Inferior parietal cortex (tissue), 1 donor: ENCODE measurements around the gene RPL27.
"Not testable (repeated sequence)": the region's sequence is repeated elsewhere in the genome, so short reads cannot be mapped to it uniquely, and the experiment has no call there.

Experiments used
- DNase-seq: peaks from one replicate; pipeline ENCODE4 v3.0.0-alpha.2; 2016; ENCODE audit errors: extremely low spot score

RPL27 gene

GRCh38 chr17:42993913-42994312, 4.3 kb upstream of the RPL27 start:
- DNase-seq, result not testable (repeated sequence)

GRCh38 chr17:42997390-42997983, 732 bp upstream of the RPL27 start:
- DNase-seq, result no peak

DNA sequence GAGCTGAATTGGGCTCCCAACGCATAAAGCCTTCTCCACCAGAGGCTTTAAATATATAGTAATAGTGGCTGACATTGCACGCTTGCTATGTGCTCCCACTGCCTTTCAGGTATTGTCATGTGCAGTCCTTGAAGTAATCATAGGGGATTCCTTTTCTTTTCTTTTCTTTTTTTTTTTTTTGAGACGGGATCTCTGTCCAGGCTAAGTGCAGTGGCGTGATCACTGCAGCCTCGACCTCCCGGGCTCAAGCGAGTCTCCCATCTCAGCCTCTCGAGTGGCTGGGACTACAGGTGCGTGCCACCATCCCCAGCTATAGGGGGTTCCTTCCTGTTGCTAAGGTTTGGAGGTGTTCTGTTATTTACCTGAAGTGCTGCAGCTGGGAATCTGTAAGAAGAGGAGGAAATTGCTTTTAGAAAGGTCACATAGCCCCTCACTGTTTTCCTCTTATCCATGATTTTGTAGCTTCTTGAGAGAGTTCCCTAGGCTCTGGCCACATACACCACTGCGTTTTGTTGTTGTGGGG, 845 bp downstream of the RPL27 start:
- DNase-seq, result no peak

DNA sequence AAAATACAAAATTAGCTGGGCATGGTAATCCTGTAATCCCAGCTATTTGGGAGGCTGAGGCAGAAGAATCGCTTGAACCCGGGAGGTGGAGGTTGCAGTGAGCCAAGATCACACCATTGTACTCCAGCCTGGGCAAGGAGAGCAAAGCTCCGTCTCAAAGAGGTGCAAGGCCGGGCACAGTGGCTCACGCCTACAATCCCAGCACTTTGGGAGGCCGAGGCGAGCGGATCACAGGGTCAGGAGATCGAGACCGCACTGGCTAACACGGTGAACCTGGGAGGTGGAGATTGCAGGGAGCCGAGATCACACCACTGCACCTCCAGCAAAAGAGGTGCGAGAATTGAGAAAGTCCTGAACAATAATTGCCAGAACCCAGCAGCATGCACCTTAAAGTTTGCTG, 2.7 kb downstream of the RPL27 start:
- not testable (repeated sequence) for DNase-seq

DNA sequence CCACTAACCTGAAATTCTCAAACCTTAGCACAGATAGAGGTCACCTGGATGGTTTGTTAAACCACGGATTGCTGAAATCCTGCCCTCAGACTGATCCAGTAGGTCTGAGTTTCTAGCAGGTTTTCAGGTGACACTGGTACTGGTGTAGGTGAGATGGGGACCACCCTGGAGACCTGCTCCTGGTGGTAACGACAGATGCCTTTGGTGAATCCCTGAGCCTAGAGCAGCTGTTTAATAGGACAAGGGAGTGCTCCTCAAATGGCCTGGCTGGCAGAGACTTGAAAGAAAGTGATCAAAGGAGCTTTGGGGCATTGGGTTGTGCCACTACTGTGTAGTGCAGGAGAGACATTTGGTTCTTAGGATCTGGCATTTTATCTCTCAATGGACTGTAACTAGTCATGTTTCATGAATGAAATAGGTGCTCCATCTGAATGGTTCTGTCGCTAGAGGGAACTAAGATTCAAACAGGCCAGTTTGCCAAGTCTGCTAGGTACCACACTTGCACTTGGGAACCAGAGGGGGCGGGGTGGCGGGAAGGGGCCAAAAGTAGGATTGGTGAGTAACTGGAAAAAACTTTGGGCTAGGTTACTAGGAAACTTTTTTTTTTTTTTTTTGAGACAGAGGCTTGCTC, 5.4 kb downstream of the RPL27 start:
- no peak for DNase-seq

DNA sequence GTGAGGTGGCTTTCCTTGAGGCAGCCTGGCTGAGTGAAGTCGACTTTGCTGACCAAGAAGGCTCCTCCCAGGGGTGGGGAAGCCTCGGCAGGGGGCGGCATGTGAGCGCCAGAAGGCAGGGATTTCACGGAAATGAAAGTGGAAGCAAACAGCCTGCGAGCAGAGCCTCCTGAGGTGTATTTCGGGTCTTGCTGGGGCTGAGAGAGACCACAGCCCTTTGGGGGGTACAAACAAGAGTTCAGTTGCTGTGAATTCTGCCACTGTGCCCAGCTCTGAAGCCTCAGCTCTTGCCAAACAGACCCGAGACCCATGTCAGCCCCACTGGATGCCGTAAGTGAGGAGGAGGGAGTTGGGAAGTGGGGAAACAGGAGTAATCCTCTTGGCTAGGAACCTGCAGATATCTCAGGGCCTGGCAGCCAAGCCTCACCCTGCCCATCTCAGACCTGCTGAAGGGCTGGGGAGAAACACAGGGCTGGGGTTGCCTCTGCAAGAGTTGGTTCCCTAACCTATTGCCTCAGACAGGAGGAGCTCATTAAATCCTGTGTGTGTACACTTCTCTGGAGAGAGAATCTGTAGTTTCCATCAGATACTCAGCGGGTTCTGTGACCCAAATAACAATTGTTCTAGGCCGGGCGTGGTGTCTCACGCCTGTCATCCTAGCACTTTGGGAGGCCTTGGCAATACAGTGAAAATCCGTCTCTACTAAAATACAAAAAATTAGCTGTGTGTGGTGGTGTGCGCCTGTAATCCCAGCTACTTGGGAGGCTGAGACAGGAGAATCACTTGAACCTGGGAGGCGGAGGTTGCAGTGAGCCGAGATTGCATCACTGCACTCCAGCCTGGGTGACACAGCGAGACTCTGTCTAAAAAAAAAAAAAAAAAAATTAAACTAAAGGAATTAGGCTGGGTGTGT, 8.7 kb downstream of the RPL27 start, which contains the start of gene IFI35:
Gene IFI35, plus strand, starts transcription at position 146 of the 913 bp plus-strand sequence. Its CDS starts 164 bp downstream, at position 310.
- peak; percentile 68 for DNase-seq

GRCh38 chr17:43010667-43011308, 12.6 kb downstream of the RPL27 start:
- DNase-seq, result no peak

DNA sequence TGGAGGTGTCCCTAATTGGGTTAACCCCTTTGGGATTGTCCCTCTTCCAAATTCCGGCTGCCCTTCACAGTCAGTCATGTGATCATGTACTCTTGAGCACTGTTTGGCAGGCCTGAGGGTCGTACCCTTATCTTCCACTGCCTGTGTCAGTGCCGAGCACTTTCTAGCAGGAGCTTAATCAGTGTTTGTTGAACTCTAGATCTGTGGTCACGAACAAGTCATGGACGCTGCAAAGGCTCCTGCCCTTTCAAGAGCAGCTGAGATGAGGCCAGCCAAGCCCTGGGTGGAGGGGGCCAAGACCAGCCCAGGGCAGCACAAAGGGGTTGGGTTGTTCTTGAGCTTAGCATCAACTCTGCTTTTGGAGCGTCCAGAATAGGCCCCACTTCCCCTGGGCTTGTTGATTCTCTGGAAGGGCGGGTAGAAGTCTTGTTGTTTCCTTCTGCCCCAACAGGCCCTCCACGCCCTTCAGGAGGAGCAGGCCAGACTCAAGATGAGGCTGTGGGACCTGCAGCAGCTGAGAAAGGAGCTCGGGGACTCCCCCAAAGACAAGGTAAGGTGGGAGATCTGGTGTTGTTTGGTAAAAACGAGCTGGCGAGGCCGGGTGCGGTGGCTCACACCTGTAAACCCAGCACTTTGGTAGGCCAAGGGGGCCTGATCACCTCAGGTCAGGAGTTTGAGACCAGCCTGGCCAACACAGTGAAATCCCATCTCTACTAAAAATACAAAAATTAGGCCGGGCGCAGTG, 13.7 kb downstream of the RPL27 start:
- no peak for DNase-seq

GRCh38 chr17:43013296-43013695, 15.1 kb downstream of the RPL27 start:
- no peak for DNase-seq

DNA sequence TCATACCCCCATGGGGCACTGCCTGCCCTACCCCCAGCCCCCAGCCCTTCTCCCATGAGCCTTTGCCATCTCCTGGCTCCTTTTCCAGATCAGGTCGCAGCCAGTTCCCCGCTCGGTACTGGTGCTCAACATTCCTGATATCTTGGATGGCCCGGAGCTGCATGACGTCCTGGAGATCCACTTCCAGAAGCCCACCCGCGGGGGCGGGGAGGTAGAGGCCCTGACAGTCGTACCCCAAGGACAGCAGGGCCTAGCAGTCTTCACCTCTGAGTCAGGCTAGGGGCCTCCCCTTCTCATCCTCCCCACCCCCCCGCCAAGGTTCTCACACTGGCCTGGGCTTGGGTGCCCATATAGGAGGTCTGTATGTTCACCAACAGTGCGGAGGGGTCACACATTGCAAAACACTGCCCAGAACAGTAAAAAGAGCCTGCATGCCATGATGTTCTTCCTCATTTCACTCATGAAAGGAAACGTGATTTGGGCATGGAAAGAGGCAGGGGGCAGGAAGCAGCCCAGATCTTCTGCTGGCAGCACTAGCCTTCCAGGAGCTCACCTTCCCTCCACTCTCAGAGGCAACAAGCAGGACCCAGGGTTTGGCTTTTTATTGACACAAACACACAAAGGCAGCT, 15.9 kb downstream of the RPL27 start:
- no peak for DNase-seq

DNA sequence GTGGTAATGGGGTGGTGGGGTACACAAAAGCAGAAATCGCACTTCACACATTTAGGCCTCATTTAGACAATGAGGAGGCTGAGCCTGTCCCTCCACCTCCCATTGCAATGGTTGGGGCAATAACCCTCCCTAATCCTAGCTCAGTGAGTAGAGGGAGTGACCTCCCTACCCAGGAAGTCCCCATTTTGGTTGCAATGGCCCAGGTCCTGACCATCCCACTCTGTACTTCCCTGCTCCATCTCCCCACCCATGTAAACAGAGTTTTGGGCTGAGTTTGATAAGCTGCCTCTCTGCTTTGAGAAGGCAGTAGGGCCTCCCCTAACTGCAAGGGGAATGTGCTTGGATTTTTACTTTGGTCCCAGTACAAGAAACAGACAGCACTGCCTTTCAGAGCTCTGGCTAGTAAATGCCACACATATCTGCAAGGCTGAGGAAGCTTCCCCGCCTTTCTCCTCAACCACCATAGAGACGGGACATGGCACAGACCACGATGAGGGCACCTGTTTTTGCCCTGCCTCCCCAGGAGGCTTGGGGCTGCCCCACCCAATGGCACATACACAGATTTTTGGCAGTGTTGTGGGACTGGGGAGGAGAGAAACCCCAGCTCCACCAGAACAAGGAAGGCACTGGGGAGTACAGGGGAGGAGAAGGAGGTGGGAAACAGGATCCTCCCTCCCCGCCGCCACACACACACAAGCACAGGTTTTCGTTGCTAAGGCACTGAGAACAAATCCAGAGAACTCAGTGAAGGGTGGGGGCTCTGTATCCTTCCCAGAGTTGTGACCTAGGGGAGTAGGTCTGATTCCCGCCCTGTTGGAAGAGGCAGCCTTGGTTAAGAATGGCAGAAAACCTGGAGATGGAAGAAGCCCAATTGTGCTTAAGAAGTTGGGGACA, 16.7 kb downstream of the RPL27 start:
- DNase-seq, result no peak

DNA sequence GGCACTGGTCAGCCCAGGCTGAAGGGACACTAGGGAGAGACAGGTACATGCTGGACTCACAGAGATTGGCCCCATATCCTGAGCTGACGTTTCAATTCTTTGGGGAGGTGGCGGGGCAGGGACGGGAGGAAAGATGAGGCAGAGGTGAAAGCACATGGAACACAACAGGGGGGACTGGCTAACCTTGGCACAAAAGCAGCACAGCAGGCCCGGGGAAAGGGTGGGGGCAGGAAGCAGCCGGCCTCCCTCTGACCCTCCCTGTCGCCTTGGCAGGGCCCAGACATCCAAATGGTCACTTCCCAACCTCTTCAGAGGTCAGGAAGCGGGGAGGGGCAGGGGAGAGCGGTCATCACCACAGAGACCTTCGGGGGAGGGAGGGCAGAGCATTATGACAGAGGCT, 17.4 kb downstream of the RPL27 start:
- no peak for DNase-seq

DNA sequence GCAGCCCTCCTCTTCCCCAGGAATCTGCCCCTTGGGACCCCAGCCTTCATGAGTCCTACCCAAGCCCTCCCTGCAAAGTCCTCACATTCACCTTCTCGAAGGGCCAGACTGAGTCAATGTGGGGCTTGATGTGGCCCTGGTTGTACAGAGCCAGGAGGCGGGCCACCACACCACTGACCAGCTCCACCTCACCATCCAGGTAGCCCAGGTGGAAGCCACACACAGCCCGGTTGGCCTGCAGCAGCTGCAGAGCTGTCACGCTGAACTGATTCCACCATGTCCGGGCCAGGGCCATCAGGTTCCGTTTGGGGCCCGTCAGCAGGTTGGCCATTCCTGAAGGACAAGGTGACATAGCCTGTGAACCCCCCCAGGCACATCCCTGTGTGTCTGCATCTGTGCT, 18.0 kb downstream of the RPL27 start:
- no peak for DNase-seq

DNA sequence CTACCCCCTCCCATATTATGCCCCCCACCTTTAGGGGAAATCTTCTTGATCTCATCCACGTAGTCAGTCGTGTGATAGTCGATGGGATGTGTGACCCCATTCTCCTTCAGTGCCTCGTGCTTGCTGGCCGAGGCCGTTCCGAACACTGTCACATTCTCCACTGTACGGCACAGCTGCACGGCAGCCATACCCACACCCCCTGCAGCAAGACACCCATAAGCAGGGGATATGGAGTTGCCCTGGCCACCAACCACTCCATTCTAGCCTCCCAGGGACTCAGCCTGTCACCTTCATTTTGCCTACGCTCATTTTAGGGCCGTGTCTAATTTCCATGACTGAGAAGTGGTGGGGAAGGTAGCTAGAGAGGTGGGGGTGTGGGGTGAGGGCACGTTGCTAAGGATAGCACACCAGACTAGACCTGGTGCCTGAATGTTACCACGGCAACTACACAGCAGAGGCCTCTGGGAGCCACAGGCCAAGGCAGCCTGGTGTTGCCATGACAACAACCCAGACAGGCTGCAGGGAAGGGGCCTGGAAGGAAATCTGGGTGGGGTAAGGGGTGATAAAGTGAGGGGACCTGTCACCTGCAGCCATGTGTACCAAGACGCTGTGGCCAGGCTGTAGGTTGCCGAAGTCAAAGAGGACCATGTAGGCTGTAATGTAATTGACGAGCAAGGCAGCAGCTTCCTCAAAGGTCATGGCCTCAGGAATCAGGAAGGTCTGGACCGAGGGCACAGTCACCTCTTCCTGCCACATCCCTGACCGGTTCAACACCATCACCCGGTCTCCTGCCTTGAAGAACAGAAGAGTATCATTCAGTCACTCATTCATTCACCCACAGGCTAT, 20.0 kb downstream of the RPL27 start:
- DNase-seq, result no peak

GRCh38 chr17:43018932-43019331, 20.7 kb downstream of the RPL27 start:
- no peak for DNase-seq

DNA sequence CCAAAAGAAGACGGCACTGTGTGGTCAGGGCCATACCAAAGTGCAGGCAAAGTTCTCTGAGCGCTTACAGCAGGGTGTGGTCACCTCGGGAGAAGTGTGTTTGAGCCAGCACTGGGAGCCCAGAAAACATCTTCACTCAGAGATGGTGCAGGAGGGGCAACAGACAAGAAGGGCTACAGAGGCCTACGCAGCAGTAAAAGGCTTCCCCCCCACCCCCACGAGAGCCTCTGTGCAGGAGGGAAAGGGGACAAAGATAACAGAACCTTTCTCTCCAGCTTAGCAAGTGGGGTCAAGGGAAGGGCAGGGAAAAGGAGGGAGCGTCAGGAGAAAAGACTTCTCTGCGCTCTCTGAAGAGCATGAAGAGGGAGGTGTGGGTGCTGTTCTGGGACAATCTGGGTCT, 21.2 kb downstream of the RPL27 start:
- DNase-seq, result no peak

DNA sequence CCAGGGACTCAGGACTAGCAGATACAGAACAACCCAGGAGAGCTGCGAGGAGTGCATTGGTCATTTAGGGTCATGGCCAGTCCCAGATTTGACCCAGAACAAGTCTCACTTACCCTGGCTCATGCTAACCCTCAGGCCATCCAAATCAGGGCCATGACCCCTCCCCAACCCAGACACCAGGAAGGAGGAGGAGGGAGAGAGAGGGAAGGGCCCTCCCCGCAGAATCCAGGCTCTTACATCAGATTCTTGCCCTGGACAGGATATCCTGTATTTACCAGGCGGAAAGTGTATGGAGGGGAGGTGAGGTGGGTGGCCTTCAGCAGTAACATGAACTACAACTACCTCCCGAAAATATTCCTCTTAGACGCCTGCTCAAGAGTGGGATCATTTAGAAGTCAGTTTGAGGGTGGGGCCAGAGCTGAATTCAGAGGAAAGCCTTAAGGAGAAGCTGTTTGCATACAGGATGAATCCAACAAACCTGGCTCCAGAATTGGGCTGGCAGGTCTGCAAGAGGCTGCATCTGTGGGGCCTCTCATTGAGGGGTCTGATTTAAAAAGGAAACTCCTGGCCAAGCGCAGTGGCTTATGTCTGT, 21.9 kb downstream of the RPL27 start:
- DNase-seq, result no peak
